PC-3 (cell line): ENCODE data around the gene IQCE. TPM values are rescaled to one million over a fixed set of nuclear protein-coding genes. Genes with fewer than 3 reads are reported as not detected.

Experiments used
- ATAC-seq: fragments of 200-7000 bp; cut with Tn5 transposase; 2 replicates; pipeline ENCODE4 v1.9.1; 2020; ENCODE audit warnings: mild to moderate bottlenecking, moderate library complexity
- BruUV-seq: library from RNA; stranded (reverse); fragments of 400-500 nt; replicated peaks from 2 replicates; lab custom pipeline; 2021; lab: Mats Ljungman, UMichigan
- CTCF ChIA-PET: fragments of 300-600 bp; sonication (Branson Sonifier 250); formaldehyde crosslinking; loops from one replicate; lab custom pipeline; 2022; ENCODE audit warnings: antibody characterized with exemption; lab: Charles Lee
- POLR2A ChIA-PET: fragments of 300-600 bp; sonication (Branson Sonifier 250); formaldehyde crosslinking; loops from one replicate; lab custom pipeline; 2022; ENCODE audit warnings: antibody characterized with exemption; ENCODE audit not compliant: unreplicated experiment; lab: Charles Lee
- DNase-seq: peaks from one replicate; pipeline ENCODE4 v3.0.0-alpha.2; 2015
- H2AFZ ChIP-seq: fragments of 300-600 bp; sonication (generic); 2 replicates; pipeline ENCODE4 v1.6.0; 2016; ENCODE audit warnings: antibody characterized with exemption, low read length
- H3F3A ChIP-seq: fragments of 300-600 bp; sonication (generic); one replicate; pipeline ENCODE4 v1.6.0; 2017; ENCODE audit warnings: antibody characterized with exemption, low read length, control low read depth, mild to moderate bottlenecking; ENCODE audit not compliant: unreplicated experiment
- H3K27ac ChIP-seq: fragments of 300-600 bp; sonication (generic); 2 replicates; pipeline ENCODE4 v1.5.1; 2016; ENCODE audit warnings: mild to moderate bottlenecking, low read length
- H3K27me3 ChIP-seq: fragments of 300-600 bp; sonication (generic); 2 replicates; pipeline ENCODE4 v1.6.1; 2016; ENCODE audit warnings: low read length, mixed read lengths
- H3K36me3 ChIP-seq: fragments of 300-600 bp; sonication (generic); 2 replicates; pipeline ENCODE4 v1.6.1; 2016; ENCODE audit warnings: low read depth, mixed run types, low read length, mixed read lengths
- H3K4me1 ChIP-seq: fragments of 300-600 bp; sonication (generic); 2 replicates; pipeline ENCODE4 v1.5.1; 2016; ENCODE audit warnings: low read length; ENCODE audit not compliant: insufficient read depth
- H3K4me2 ChIP-seq: fragments of 300-600 bp; sonication (generic); 2 replicates; pipeline ENCODE4 v1.6.0; 2016; ENCODE audit warnings: low read length
- H3K4me3 ChIP-seq: fragments of 300-600 bp; sonication (generic); 2 replicates; pipeline ENCODE4 v1.5.1; 2016; ENCODE audit warnings: mild to moderate bottlenecking, low read length, mixed read lengths
- H3K79me2 ChIP-seq: fragments of 300-600 bp; sonication (generic); 2 replicates; pipeline ENCODE4 v1.6.1; 2017; ENCODE audit warnings: low read length, mixed read lengths
- H3K9ac ChIP-seq: fragments of 300-600 bp; sonication (generic); 2 replicates; pipeline ENCODE4 v1.6.0; 2016; ENCODE audit warnings: mild to moderate bottlenecking, low read length
- H3K9me2 ChIP-seq: fragments of 300-600 bp; sonication (generic); replicated peaks from 2 replicates; pipeline ENCODE4 v1.6.1; 2016; ENCODE audit warnings: mixed run types, low read length, mixed read lengths
- H3K9me3 ChIP-seq: fragments of 300-600 bp; sonication (generic); 2 replicates; pipeline ENCODE4 v1.6.1; 2016; ENCODE audit warnings: low read length, mixed read lengths
- H4K20me1 ChIP-seq: fragments of 300-600 bp; sonication (generic); 2 replicates; pipeline ENCODE4 v1.6.1; 2016; ENCODE audit warnings: low read length, mixed read lengths
- CTCF ChIP-seq: fragments of 300-600 bp; sonication (generic); conservative IDR thresholded peaks from 2 replicates; pipeline ENCODE4 v1.5.1; 2017; ENCODE audit warnings: antibody characterized with exemption, low read depth, mild to moderate bottlenecking, low read length
- EZH2 ChIP-seq: fragments of 300-600 bp; sonication (generic); IDR thresholded peaks from one replicate; pipeline ENCODE4 v1.6.1; 2017; ENCODE audit warnings: antibody characterized with exemption, mild to moderate bottlenecking, low read length; ENCODE audit not compliant: unreplicated experiment
- EZH2phosphoT487 ChIP-seq: fragments of 300-600 bp; sonication (generic); IDR thresholded peaks from 2 replicates; pipeline ENCODE4 v1.6.1; 2018; ENCODE audit warnings: mild to moderate bottlenecking, antibody characterized with exemption, low read length, borderline replicate concordance
- intact Hi-C: fragments of 100-400 bp; cut with micrococcal nuclease; formaldehyde crosslinking; loops from 2 replicates; pipeline ENCODE4 v1.9.0; 2023
- total RNA-seq: library from RNA; depleted of rRNA; stranded (reverse); fragments of >200 nt; gene quantifications from 2 replicates; pipeline ENCODE4 v1.2.3, GENCODE V29; 2014

The IQCE gene
- total RNA-seq, 1 experiment from 2014 or later = 9.7 TPM

- Histone ChIP-seq H2AFZ (no peak overlapping the region), H3K36me3 (no peaks in the 10 kb centered on the region)
Measured at GRCh38 chr7:2647594-2648172, 88.9 kb downstream of the IQCE start.

GRCh38 chr7:2649139-2649838 is 90.5 kb downstream of the IQCE start:
- H3K27me3 ChIP-seq = no peaks in the 10 kb centered on the region
- no peak overlapping the region for H3K4me2 ChIP-seq
- H3F3A ChIP-seq = no peaks in the 10 kb centered on the region
- no peak overlapping the region for H3K9ac ChIP-seq
- no peak overlapping the region for H2AFZ ChIP-seq
- no peak for TF ChIP-seq EZH2
- TF ChIP-seq EZH2phosphoT487 = no peak
- TF ChIP-seq CTCF = no peak
- H3K36me3 ChIP-seq = no peaks in the 10 kb centered on the region
- no peak for ATAC-seq
- H3K4me1 ChIP-seq = no peaks in the 10 kb centered on the region
- no TSS peak for BruUV-seq
- no peaks in the 10 kb centered on the region for H4K20me1 ChIP-seq
- H3K27ac ChIP-seq = no peak overlapping the region
- no peaks in the 10 kb centered on the region for H3K9me2 ChIP-seq
- no peak for DNase-seq
- intact Hi-C loops = no loop called here
- ChIA-PET CTCF (no interaction called here), POLR2A (no interaction called here)
- no peaks in the 10 kb centered on the region for H3K9me3 ChIP-seq
- no peak overlapping the region for H3K4me3 ChIP-seq
- no peaks in the 10 kb centered on the region for H3K79me2 ChIP-seq

More at GRCh38 chr7:2647594-2648172, 88.9 kb downstream of the IQCE start:
- Histone ChIP-seq H3K9me2 (no peaks in the 10 kb centered on the region), H3K27me3 (no peaks in the 10 kb centered on the region), H3K9ac (no peak overlapping the region), H3K4me1 (no peaks in the 10 kb centered on the region), H3K79me2 (no peaks in the 10 kb centered on the region), H3K4me3 (no peak overlapping the region), H4K20me1 (no peaks in the 10 kb centered on the region), H3F3A (no peaks in the 10 kb centered on the region), H3K4me2 (no peak overlapping the region), H3K27ac (no peak overlapping the region), H3K9me3 (no peaks in the 10 kb centered on the region)
- intact Hi-C loops = no loop called here
- no TSS peak for BruUV-seq
- no peak for ATAC-seq
- DNase-seq = no peak
- no peak for TF ChIP-seq EZH2phosphoT487
- TF ChIP-seq EZH2 = no peak
- TF ChIP-seq CTCF = no peak
- CTCF ChIA-PET = no interaction called here
- POLR2A ChIA-PET = no interaction called here

- CTCF ChIA-PET = no interaction called here
- no peaks in the 10 kb centered on the region for H4K20me1 ChIP-seq
- no peaks in the 10 kb centered on the region for H3K79me2 ChIP-seq
- H3K4me2 ChIP-seq = no peak overlapping the region
- H3K9me2 ChIP-seq = no peaks in the 10 kb centered on the region
- POLR2A ChIA-PET = no interaction called here
- no peaks in the 10 kb centered on the region for H3K36me3 ChIP-seq
- H2AFZ ChIP-seq = no peak overlapping the region
- BruUV-seq = no TSS peak
- no peak for TF ChIP-seq EZH2phosphoT487
- TF ChIP-seq EZH2 = no peak
- no peak for TF ChIP-seq CTCF
- H3K9me3 ChIP-seq = no peaks in the 10 kb centered on the region
- no peak overlapping the region for H3K4me3 ChIP-seq
- no peak for ATAC-seq
- no peak for DNase-seq
- intact Hi-C loops = no loop called here
- no peaks in the 10 kb centered on the region for H3K27me3 ChIP-seq
- no peaks in the 10 kb centered on the region for H3F3A ChIP-seq
- H3K27ac ChIP-seq = no peak overlapping the region
- H3K9ac ChIP-seq = no peak overlapping the region
- H3K4me1 ChIP-seq = no peaks in the 10 kb centered on the region
Measured at GRCh38 chr7:2649991-2650390, 91.2 kb downstream of the IQCE start.
